ENCODE data around the gene RNGTT. TPM values are rescaled to one million over a fixed set of nuclear protein-coding genes. Genes with fewer than 3 reads are reported as not detected.
"Not testable (repeated sequence)": the region's sequence is repeated elsewhere in the genome, so short reads cannot be mapped to it uniquely, and the experiment has no call there.

RNGTT gene
- total and polyA plus RNA-seq, 10 of the 15 experiments (the other 5 are each of a cell fraction or from before 2014, with no cell fraction given): 7.7 to 30.4 (median 22.2) TPM

DNA sequence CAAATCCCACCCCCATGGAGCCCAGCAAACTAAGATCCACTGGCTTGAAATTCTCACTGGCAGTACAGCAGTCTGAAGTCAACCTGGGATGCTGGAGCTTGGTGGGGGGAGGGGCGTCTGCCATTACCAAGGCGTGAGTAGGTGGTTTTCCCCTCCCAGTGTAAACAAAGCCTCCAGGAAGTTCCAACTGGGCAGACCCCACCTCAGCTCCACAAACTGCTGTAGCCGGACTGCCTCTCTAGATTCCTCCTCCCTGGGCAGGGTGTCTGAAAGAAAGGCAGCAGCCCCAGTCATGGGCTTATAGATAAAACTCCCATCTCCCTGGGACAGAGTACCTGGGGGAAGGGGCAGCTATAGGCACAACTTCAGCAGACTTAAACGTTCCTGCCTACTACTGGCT, 135.8 kb downstream of the RNGTT start:
- ATAC-seq; H3K4me2 ChIP-seq (ENCODE audit: control insufficient read depth, insufficient read depth); H3K36me3 ChIP-seq (ENCODE audit: control insufficient read depth in 2 of 2, insufficient read depth in 2 of 2, low read length in 1 of 2); FAIRE-seq; H3K9me3 ChIP-seq (replicated peaks; ENCODE audit: control insufficient read depth, insufficient read depth, low read length); H3K9ac ChIP-seq (ENCODE audit: control insufficient read depth, insufficient read depth, low read length); DNase-seq (ENCODE audit: low read depth, low spot score); H3K4me1 ChIP-seq (ENCODE audit: control insufficient read depth, insufficient read depth, low read length); intact Hi-C loops (cut with micrococcal nuclease; ENCODE audit: unreplicated experiment); BruUV-seq (replicated peaks); H3K79me2 ChIP-seq (ENCODE audit: control insufficient read depth, insufficient read depth, low read length); H4K20me1 ChIP-seq (ENCODE audit: control insufficient read depth, insufficient read depth); in situ Hi-C loops (cut with MboI); RAD21 ChIA-PET (ENCODE audit: unreplicated experiment); H2AFZ ChIP-seq (ENCODE audit: control insufficient read depth, low read depth, low read length); H3K27ac ChIP-seq (ENCODE audit: control insufficient read depth, insufficient read depth); POLR2A ChIA-PET; H3K4me3 ChIP-seq; H3K27me3 ChIP-seq (replicated peaks in 1 of 2; ENCODE audit: control insufficient read depth in 2 of 2, insufficient read depth in 2 of 2, low read length in 1 of 2): not testable (repeated sequence)
- 86% methylated on average over 4 of the region's 4 CpGs for WGBS (ENCODE audit: insufficient coverage, insufficient replicate concordance, low lambda C conversion rate, missing lambda C conversion rate)
- CTCF ChIA-PET: interaction anchor here (2.4 kb wide), 1 partner anchor 28 kb away, joined by 5 read pairs; no protein-coding TSS in a partner anchor
- SMC1A ChIA-PET (ENCODE audit: uncharacterized antibody, unreplicated experiment): interaction anchor here (0.6 to 1.6 kb wide), 2 partner anchors 12 to 316 kb away, joined by 3 to 6 read pairs; no protein-coding TSS in a partner anchor

DNA sequence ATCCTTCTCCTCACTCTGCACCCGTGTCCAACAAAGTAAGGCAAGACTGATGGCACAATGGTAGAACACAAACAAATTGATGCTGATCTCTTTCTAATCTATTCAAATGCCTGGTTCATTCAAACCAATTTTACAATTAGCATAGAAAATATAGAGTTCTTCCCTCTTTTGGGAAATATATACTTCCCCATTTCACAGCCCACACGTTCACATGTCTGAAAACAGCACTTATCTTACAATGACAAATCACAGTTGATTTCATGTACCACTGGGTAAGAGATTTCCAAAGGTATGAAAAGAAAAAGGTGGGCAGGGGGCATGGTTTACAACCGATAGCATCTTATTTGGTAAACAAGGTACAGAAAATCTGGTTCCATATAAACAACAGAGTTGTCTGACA, 137.6 kb downstream of the RNGTT start:
- no peak overlapping the region for H3K9ac ChIP-seq (ENCODE audit: control insufficient read depth, insufficient read depth, low read length)
- H3K79me2 ChIP-seq (ENCODE audit: control insufficient read depth, insufficient read depth, low read length): no peaks in the 10 kb centered on the region
- DNase-seq (ENCODE audit: low read depth, low spot score) (no peak), ATAC-seq (no peak), FAIRE-seq (no peak)
- ChIA-PET SMC1A (ENCODE audit: uncharacterized antibody, unreplicated experiment) (no interaction called here), POLR2A (no interaction called here), CTCF (interaction anchor here (1.0 kb wide), 1 partner anchor 41 kb away, joined by 3 read pairs; no protein-coding TSS in a partner anchor), RAD21 (ENCODE audit: unreplicated experiment) (no interaction called here)
- no peaks in the 10 kb centered on the region; the same call in 1 of the 3 replicates for H3K9me3 ChIP-seq (replicated peaks; ENCODE audit: control insufficient read depth, insufficient read depth, low read length)
- intact Hi-C loops (cut with micrococcal nuclease; ENCODE audit: unreplicated experiment) (no loop called here), in situ Hi-C loops (cut with MboI) (no loop called here)
- no peaks in the 10 kb centered on the region; a peak in 1 of 4 replicates for H3K36me3 ChIP-seq (ENCODE audit: control insufficient read depth in 2 of 2, insufficient read depth in 2 of 2, low read length in 1 of 2)
- H2AFZ ChIP-seq (ENCODE audit: control insufficient read depth, low read depth, low read length): no peak overlapping the region
- no peaks in the 10 kb centered on the region for H4K20me1 ChIP-seq (ENCODE audit: control insufficient read depth, insufficient read depth)
- BruUV-seq (replicated peaks): no TSS peak
- H3K4me2 ChIP-seq (ENCODE audit: control insufficient read depth, insufficient read depth): no peak overlapping the region
- no peaks in the 10 kb centered on the region for H3K4me1 ChIP-seq (ENCODE audit: control insufficient read depth, insufficient read depth, low read length)
- 69% methylated on average over 3 of the region's 3 CpGs for WGBS (ENCODE audit: insufficient coverage, insufficient replicate concordance, low lambda C conversion rate, missing lambda C conversion rate)
- H3K27ac ChIP-seq (ENCODE audit: control insufficient read depth, insufficient read depth): no peak overlapping the region
- no peaks in the 10 kb centered on the region for H3K27me3 ChIP-seq (replicated peaks in 1 of 2; ENCODE audit: control insufficient read depth in 2 of 2, insufficient read depth in 2 of 2, low read length in 1 of 2)
- H3K4me3 ChIP-seq: no peak overlapping the region
- TF ChIP-seq, protein P1, sequence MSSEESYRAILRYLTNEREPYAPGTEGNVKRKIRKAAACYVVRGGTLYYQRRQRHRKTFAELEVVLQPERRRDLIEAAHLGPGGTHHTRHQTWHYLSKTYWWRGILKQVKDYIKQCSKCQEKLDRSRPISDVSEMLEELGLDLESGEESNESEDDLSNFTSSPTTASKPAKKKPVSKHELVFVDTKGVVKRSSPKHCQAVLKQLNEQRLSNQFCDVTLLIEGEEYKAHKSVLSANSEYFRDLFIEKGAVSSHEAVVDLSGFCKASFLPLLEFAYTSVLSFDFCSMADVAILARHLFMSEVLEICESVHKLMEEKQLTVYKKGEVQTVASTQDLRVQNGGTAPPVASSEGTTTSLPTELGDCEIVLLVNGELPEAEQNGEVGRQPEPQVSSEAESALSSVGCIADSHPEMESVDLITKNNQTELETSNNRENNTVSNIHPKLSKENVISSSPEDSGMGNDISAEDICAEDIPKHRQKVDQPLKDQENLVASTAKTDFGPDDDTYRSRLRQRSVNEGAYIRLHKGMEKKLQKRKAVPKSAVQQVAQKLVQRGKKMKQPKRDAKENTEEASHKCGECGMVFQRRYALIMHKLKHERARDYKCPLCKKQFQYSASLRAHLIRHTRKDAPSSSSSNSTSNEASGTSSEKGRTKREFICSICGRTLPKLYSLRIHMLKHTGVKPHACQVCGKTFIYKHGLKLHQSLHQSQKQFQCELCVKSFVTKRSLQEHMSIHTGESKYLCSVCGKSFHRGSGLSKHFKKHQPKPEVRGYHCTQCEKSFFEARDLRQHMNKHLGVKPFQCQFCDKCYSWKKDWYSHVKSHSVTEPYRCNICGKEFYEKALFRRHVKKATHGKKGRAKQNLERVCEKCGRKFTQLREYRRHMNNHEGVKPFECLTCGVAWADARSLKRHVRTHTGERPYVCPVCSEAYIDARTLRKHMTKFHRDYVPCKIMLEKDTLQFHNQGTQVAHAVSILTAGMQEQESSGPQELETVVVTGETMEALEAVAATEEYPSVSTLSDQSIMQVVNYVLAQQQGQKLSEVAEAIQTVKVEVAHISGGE (CRISPR knock-in tag; IDR thresholded peaks at IDR 0.05): no peak
- no peak for TF ChIP-seq KLF5 (IDR thresholded peaks at IDR 0.05; ENCODE audit: partially characterized antibody)
- no peak for TF ChIP-seq NFIC (IDR thresholded peaks at IDR 0.05; ENCODE audit: low read depth, low read length)
- TF ChIP-seq, protein P2, sequence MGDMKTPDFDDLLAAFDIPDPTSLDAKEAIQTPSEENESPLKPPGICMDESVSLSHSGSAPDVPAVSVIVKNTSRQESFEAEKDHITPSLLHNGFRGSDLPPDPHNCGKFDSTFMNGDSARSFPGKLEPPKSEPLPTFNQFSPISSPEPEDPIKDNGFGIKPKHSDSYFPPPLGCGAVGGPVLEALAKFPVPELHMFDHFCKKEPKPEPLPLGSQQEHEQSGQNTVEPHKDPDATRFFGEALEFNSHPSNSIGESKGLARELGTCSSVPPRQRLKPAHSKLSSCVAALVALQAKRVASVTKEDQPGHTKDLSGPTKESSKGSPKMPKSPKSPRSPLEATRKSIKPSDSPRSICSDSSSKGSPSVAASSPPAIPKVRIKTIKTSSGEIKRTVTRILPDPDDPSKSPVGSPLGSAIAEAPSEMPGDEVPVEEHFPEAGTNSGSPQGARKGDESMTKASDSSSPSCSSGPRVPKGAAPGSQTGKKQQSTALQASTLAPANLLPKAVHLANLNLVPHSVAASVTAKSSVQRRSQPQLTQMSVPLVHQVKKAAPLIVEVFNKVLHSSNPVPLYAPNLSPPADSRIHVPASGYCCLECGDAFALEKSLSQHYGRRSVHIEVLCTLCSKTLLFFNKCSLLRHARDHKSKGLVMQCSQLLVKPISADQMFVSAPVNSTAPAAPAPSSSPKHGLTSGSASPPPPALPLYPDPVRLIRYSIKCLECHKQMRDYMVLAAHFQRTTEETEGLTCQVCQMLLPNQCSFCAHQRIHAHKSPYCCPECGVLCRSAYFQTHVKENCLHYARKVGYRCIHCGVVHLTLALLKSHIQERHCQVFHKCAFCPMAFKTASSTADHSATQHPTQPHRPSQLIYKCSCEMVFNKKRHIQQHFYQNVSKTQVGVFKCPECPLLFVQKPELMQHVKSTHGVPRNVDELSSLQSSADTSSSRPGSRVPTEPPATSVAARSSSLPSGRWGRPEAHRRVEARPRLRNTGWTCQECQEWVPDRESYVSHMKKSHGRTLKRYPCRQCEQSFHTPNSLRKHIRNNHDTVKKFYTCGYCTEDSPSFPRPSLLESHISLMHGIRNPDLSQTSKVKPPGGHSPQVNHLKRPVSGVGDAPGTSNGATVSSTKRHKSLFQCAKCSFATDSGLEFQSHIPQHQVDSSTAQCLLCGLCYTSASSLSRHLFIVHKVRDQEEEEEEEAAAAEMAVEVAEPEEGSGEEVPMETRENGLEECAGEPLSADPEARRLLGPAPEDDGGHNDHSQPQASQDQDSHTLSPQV (IDR thresholded peaks at IDR 0.05): no peak
- no peak for TF ChIP-seq NR2C1 (IDR thresholded peaks at IDR 0.05)
- no peak for TF ChIP-seq CBX5 (IDR thresholded peaks at IDR 0.05; ENCODE audit: low read depth)
- no peak for TF ChIP-seq POLR2A (IDR thresholded peaks at IDR 0.05; ENCODE audit: low read depth, low read length)
- no peak for TF ChIP-seq SRF (IDR thresholded peaks at IDR 0.05; ENCODE audit: low read depth in 2 of 2, low read length in 2 of 2)
